HEK293T (cell line): Measurements from ENCODE around the gene EIF2S1.

Experiments used
- BHLHE40 ChIP-seq: fragments of 450-650 bp; IDR thresholded peaks from 2 replicates; pipeline ENCODE4 v1.6.1; 2016; ENCODE audit warnings: mild to moderate bottlenecking, moderate library complexity, borderline replicate concordance
- ELF4 ChIP-seq: fragments of 450-650 bp; IDR thresholded peaks from 2 replicates; pipeline ENCODE4 v1.6.1; 2017; ENCODE audit warnings: antibody characterized with exemption
- FOXA1 ChIP-seq: fragments of 450-650 bp; IDR thresholded peaks from 2 replicates; pipeline ENCODE4 v1.6.1; 2016; ENCODE audit warnings: mild to moderate bottlenecking
- HDGF ChIP-seq: fragments of 450-650 bp; IDR thresholded peaks from 2 replicates; pipeline ENCODE4 v1.6.1; 2017; ENCODE audit warnings: antibody characterized with exemption, borderline replicate concordance
- LEF1 ChIP-seq: fragments of 450-650 bp; IDR thresholded peaks from 2 replicates; pipeline ENCODE4 v1.6.1; 2017; ENCODE audit warnings: mild to moderate bottlenecking, borderline replicate concordance
- PKNOX1 ChIP-seq: fragments of 450-650 bp; IDR thresholded peaks from 2 replicates; pipeline ENCODE4 v1.6.1; 2016
- SP1 ChIP-seq: fragments of 450-650 bp; IDR thresholded peaks from 2 replicates; pipeline ENCODE4 v1.6.1; 2017
- SUZ12 ChIP-seq: fragments of 450-650 bp; IDR thresholded peaks from 2 replicates; pipeline ENCODE4 v1.6.1; 2016; ENCODE audit warnings: mild to moderate bottlenecking
- TARDBP ChIP-seq: fragments of 450-650 bp; IDR thresholded peaks from 2 replicates; pipeline ENCODE4 v1.6.1; 2016

- TF ChIP-seq FOXA1 (no peak), PKNOX1 (no peak), LEF1 (no peak), SP1 (no peak), HDGF (no peak), SUZ12 (no peak), BHLHE40 (no peak), ELF4 (no peak), TARDBP (no peak)
Observed at GRCh38 chr14:67418401-67419191, 58.5 kb downstream of the EIF2S1 start.
